GM12878 (cell line): Measurements from ENCODE around the gene EFNA4. TPM values are rescaled to one million over a fixed set of nuclear protein-coding genes. Genes with fewer than 3 reads are reported as not detected.
A peak's percentile ranks its signal among the peaks of the same experiment; 100 is the strongest.

Experiments used
- ATAC-seq: fragments of 200-7000 bp; cut with Tn5 transposase; 3 replicates; pipeline ENCODE4 v1.9.1; 2020; ENCODE audit warnings: mild to moderate bottlenecking, moderate library complexity
- BruUV-seq: library from RNA; stranded (reverse); fragments of 400-500 nt; replicated peaks from 2 replicates; lab custom pipeline; 2021; lab: Mats Ljungman, UMichigan
- CTCF ChIA-PET: fragments of 300-600 bp; sonication (Branson Sonifier 250); formaldehyde crosslinking; extraction: SDS; loops from one replicate; lab custom pipeline; 2021; ENCODE audit warnings: inconsistent platforms; lab: Yijun Ruan, JAX
- POLR2A ChIA-PET: fragments of 350-600 bp; formaldehyde crosslinking; extraction: SDS; loops from one replicate; lab custom pipeline; 2021; ENCODE audit warnings: inconsistent platforms; lab: Charles Lee
- RAD21 ChIA-PET: fragments of 300-600 bp; sonication (Branson Sonifier 250); formaldehyde crosslinking; loops from one replicate; lab custom pipeline; 2023; ENCODE audit warnings: antibody characterized with exemption; ENCODE audit not compliant: unreplicated experiment; lab: Charles Lee
- SMC1A ChIA-PET: fragments of 300-600 bp; sonication (Branson Sonifier 250); formaldehyde crosslinking; loops from one replicate; lab custom pipeline; 2023; ENCODE audit not compliant: unreplicated experiment, uncharacterized antibody; lab: Charles Lee
- DNase-seq: peaks from one replicate; pipeline ENCODE4 v3.0.0-alpha.2; 2011; ENCODE audit warnings: low read depth, low spot score
- FAIRE-seq: peaks from 3 replicates; lab custom pipeline; 2011; peaks lifted over from hg19 to GRCh38; lab: Jason Lieb, UNC
- H2AFZ ChIP-seq: 2 replicates; pipeline ENCODE4 v1.6.0; 2011; ENCODE audit warnings: low read depth, low read length, control low read depth; ENCODE audit not compliant: control insufficient read depth
- H3K27ac ChIP-seq: 2 replicates; pipeline ENCODE4 v1.5.1; 2011; ENCODE audit warnings: control low read depth; ENCODE audit not compliant: control insufficient read depth, insufficient read depth
- H3K27me3 ChIP-seq, 2 experiments: replicated peaks in 1 of 2; 2 replicates each; pipeline versions ENCODE4 v1.6.0 to v1.6.1; 2011; ENCODE audit warnings: low read length in 1 of 2; ENCODE audit not compliant: control insufficient read depth in 2 of 2, insufficient read depth in 2 of 2
- H3K36me3 ChIP-seq, 2 experiments: 2 replicates each; pipeline ENCODE4 v1.5.1; 2011; ENCODE audit warnings: low read length in 1 of 2; ENCODE audit not compliant: control insufficient read depth in 2 of 2, insufficient read depth in 2 of 2
- H3K4me1 ChIP-seq: 2 replicates; pipeline ENCODE4 v1.6.1; 2011; ENCODE audit warnings: mild to moderate bottlenecking, low read length, moderate library complexity, mixed read lengths; ENCODE audit not compliant: control insufficient read depth, insufficient read depth
- H3K4me2 ChIP-seq: 2 replicates; pipeline ENCODE4 v1.6.0; 2011; ENCODE audit warnings: control low read depth; ENCODE audit not compliant: control insufficient read depth, insufficient read depth
- H3K4me3 ChIP-seq: fragments of 200-600 bp; sonication (generic); 2 replicates; pipeline ENCODE4 v1.5.1; 2016
- H3K79me2 ChIP-seq: 2 replicates; pipeline ENCODE4 v1.6.0; 2011; ENCODE audit warnings: low read length; ENCODE audit not compliant: control insufficient read depth, insufficient read depth
- H3K9ac ChIP-seq: 2 replicates; pipeline ENCODE4 v1.8.0; 2011; ENCODE audit warnings: low read length, control low read depth, mixed read lengths; ENCODE audit not compliant: control insufficient read depth, insufficient read depth
- H3K9me3 ChIP-seq: replicated peaks from 3 replicates; pipeline ENCODE4 v1.5.1; 2011; ENCODE audit warnings: mild to moderate bottlenecking, low read length; ENCODE audit not compliant: control insufficient read depth, insufficient read depth
- H4K20me1 ChIP-seq: 2 replicates; pipeline ENCODE4 v1.6.0; 2011; ENCODE audit not compliant: control insufficient read depth, insufficient read depth
- BCL3 ChIP-seq: IDR thresholded peaks from 2 replicates; pipeline ENCODE4 v1.6.1; 2011; ENCODE audit warnings: borderline replicate concordance, low read depth, mild to moderate bottlenecking, moderate library complexity, low read length; ENCODE audit not compliant: insufficient read depth, poor library complexity, severe bottlenecking
- BHLHE40 ChIP-seq, 2 experiments: fragments of 450-650 bp in 1 of 2; IDR thresholded peaks; 2 replicates each; pipeline ENCODE4 v1.6.1; 2011 to 2017; ENCODE audit warnings: low read depth in 2 of 2, borderline replicate concordance in 1 of 2, improper control_type of control experiment in 1 of 2, low read length in 1 of 2, mild to moderate bottlenecking in 1 of 2
- CREM ChIP-seq: IDR thresholded peaks from 2 replicates; pipeline ENCODE4 v1.6.1; 2014; ENCODE audit warnings: antibody characterized with exemption, low read depth
- DPF2 ChIP-seq: fragments of 450-650 bp; IDR thresholded peaks from 2 replicates; pipeline ENCODE4 v1.6.1; 2017; ENCODE audit warnings: mild to moderate bottlenecking
- GATAD2B ChIP-seq: fragments of 450-650 bp; conservative IDR thresholded peaks from 2 replicates; pipeline ENCODE4 v1.6.1; 2017; ENCODE audit warnings: low read depth, mild to moderate bottlenecking, moderate library complexity
- IRF4 ChIP-seq: IDR thresholded peaks from 2 replicates; pipeline ENCODE4 v1.6.1; 2011; ENCODE audit warnings: low read depth, low read length
- JUNB ChIP-seq: IDR thresholded peaks from 2 replicates; pipeline ENCODE4 v1.6.1; 2016; ENCODE audit warnings: antibody characterized with exemption, mild to moderate bottlenecking
- MXI1 ChIP-seq: fragments of 150-350 bp; IDR thresholded peaks from 2 replicates; pipeline ENCODE4 v1.6.1; 2011; ENCODE audit warnings: low read depth, mild to moderate bottlenecking, inconsistent platforms, low read length, improper control_type of control experiment
- NBN ChIP-seq: fragments of 450-650 bp; IDR thresholded peaks from 2 replicates; pipeline ENCODE4 v1.6.1; 2016
- NFXL1 ChIP-seq: fragments of 450-650 bp; IDR thresholded peaks from 2 replicates; pipeline ENCODE4 v1.6.1; 2017; ENCODE audit warnings: antibody characterized with exemption, mild to moderate bottlenecking, borderline replicate concordance
- PAX5 ChIP-seq: IDR thresholded peaks from 2 replicates; pipeline ENCODE4 v1.6.1; 2011; ENCODE audit warnings: low read depth, low read length, borderline replicate concordance
- RUNX3 ChIP-seq: IDR thresholded peaks from 2 replicates; pipeline ENCODE4 v1.6.1; 2012; ENCODE audit warnings: low read length, inconsistent platforms
- SIX5 ChIP-seq: IDR thresholded peaks from 2 replicates; pipeline ENCODE4 v1.6.1; 2011; ENCODE audit warnings: mild to moderate bottlenecking, low read depth, low read length, moderate library complexity; ENCODE audit not compliant: severe bottlenecking
- SMC3 ChIP-seq: IDR thresholded peaks from 2 replicates; pipeline ENCODE4 v1.6.1; 2011; ENCODE audit warnings: low read length, improper control_type of control experiment, borderline replicate concordance
- ZNF592 ChIP-seq: fragments of 450-650 bp; IDR thresholded peaks from 2 replicates; pipeline ENCODE4 v1.6.1; 2017; ENCODE audit warnings: mild to moderate bottlenecking, moderate library complexity
- ZNF622 ChIP-seq: fragments of 450-650 bp; IDR thresholded peaks from 2 replicates; pipeline ENCODE4 v1.6.1; 2017; ENCODE audit warnings: mild to moderate bottlenecking, inconsistent platforms
- WGBS: methylation state at CpG from one replicate; pipeline ENCODE4 v1.1.6; 2016; ENCODE audit warnings: low lambda C conversion rate; ENCODE audit not compliant: insufficient replicate concordance, insufficient coverage; ENCODE audit errors: missing lambda C conversion rate; 5-methylcytosine and 5-hydroxymethylcytosine counted together
- in situ Hi-C: fragments of 300-500 bp; cut with MboI; formaldehyde crosslinking; loops from 9 replicates; pipeline ENCODE4 v1.14.3; 2018; ENCODE audit warnings: mixed read lengths
- intact Hi-C: fragments of 100-400 bp; cut with micrococcal nuclease; formaldehyde crosslinking; loops from one replicate; pipeline ENCODE4 v1.14.2; 2022; ENCODE audit not compliant: unreplicated experiment
- polyA plus RNA-seq, 11 experiments: library from polyadenylated mRNA; depleted of rRNA in 4 of 11; unstranded in 6 of 11; stranded (reverse) in 5 of 11; fragments of >200 nt; fragmentation: Nextera tagmentation in 4 of 11; fragmentation: Illumina TruSeq in 1 of 11; extraction: Ambion mirVana in 4 of 11; extraction: Trizol in 1 of 11; gene quantifications; 1 replicate in 1 of 11; 2 replicates in 10 of 11; pipeline versions ENCODE4 v1.2.1 to v1.2.3, GENCODE V29; 2011 to 2016; ENCODE audit warnings: inconsistent platforms in 2 of 11, missing spikeins in 2 of 11, low read depth in 1 of 11
- total RNA-seq, 4 experiments: library from RNA; depleted of rRNA in 3 of 4; stranded (reverse); fragments of >200 nt in 3 of 4; fragmentation: Illumina TruSeq in 1 of 4; extraction: Trizol in 1 of 4; gene quantifications; 2 replicates each; pipeline versions ENCODE4 v1.2.1 to v1.2.3, GENCODE V29; 2013 to 2021
- TF ChIP-seq, protein P1 (sequence below): IDR thresholded peaks from 2 replicates; pipeline ENCODE4 v1.6.1; 2012; ENCODE audit warnings: low read depth, low read length, improper control_type of control experiment

EFNA4 gene
- total and polyA plus RNA-seq, 10 of the 15 experiments (the other 5 are each of a cell fraction or from before 2014, with no cell fraction given) = 0.52 to 14.1 (median 4.8) TPM

GRCh38 chr1:155062702-155063411, 683 bp upstream of the EFNA4 start:
- H3K27me3 ChIP-seq = no peaks in the 10 kb centered on the region
- ATAC-seq = peak; percentile 65
- peak overlapping the region; percentile 96 for H3K4me2 ChIP-seq
- H3K9ac ChIP-seq = peak overlapping the region; percentile 14; the same call in 1 of the 2 replicates
- no peak for DNase-seq
- H3K27ac ChIP-seq = no peak overlapping the region
- ChIA-PET RAD21 (interaction anchor here (1.0 to 4.7 kb wide), 6 partner anchors 12 to 503 kb away, joined by 3 to 63 read pairs (median 4); partner anchors contain the start of gene EFNA3), SMC1A (interaction anchor here (1.4 kb wide), 2 partner anchors 18 to 22 kb away, joined by 4 to 8 read pairs; no protein-coding TSS in a partner anchor), CTCF (interaction anchor here (0.7 to 15.5 kb wide), 11 partner anchors 8 to 503 kb away, joined by 3 to 195 read pairs (median 3); partner anchors contain the start of genes EFNA3 and FLAD1), POLR2A (interaction anchor here (0.5 to 1.3 kb wide), 3 partner anchors 12 to 211 kb away, joined by 3 to 8 read pairs (median 7); no protein-coding TSS in a partner anchor)
- peak overlapping the region; percentile 80 for H2AFZ ChIP-seq
- no peaks in the 10 kb centered on the region for H4K20me1 ChIP-seq
- no peaks in the 10 kb centered on the region for H3K9me3 ChIP-seq
- in situ Hi-C loops = loop anchor here (5.0 kb wide), 1 partner anchor 501 kb away; no protein-coding TSS in a partner anchor
- H3K79me2 ChIP-seq = no peaks in the 10 kb centered on the region
- peak; percentile 87 for FAIRE-seq
- intact Hi-C loops = loop anchor here (1.0 to 5.0 kb wide), 4 partner anchors 21 to 396 kb away; partner anchors contain the start of genes CKS1B and SHC1
- no TSS peak for BruUV-seq
- peaks cover 16% of the 10 kb centered on the region for H3K4me1 ChIP-seq
- under 1% methylated on average over 31 of the region's 46 CpGs for WGBS
- H3K36me3 ChIP-seq = no peaks in the 10 kb centered on the region; a peak in 1 of 4 replicates
- H3K4me3 ChIP-seq = peak overlapping the region; percentile 95
- TF ChIP-seq BHLHE40 (IDR thresholded peaks at IDR 0.05; ENCODE audit: borderline replicate concordance in 1 of 2, low read depth in 2 of 2, low read length in 1 of 2) = peak in 1 of 2 experiments; percentile 38; a peak in 1 of 4 replicates
- no peak for TF ChIP-seq CREM
- TF ChIP-seq IRF4 = 0 out of 2 replicates have a peak, but pooled peaks have one; percentile 15
- TF ChIP-seq NFXL1 = no peak
- TF ChIP-seq DPF2 = 0 out of 2 replicates have a peak, but pooled peaks have one; percentile 18
- TF ChIP-seq SIX5 = no peak
- TF ChIP-seq GATAD2B = 0 out of 2 replicates have a peak, but pooled peaks have one; percentile 33
- 0 out of 2 replicates have a peak, but pooled peaks have one; percentile 10 for TF ChIP-seq PAX5
- TF ChIP-seq, protein P1, sequence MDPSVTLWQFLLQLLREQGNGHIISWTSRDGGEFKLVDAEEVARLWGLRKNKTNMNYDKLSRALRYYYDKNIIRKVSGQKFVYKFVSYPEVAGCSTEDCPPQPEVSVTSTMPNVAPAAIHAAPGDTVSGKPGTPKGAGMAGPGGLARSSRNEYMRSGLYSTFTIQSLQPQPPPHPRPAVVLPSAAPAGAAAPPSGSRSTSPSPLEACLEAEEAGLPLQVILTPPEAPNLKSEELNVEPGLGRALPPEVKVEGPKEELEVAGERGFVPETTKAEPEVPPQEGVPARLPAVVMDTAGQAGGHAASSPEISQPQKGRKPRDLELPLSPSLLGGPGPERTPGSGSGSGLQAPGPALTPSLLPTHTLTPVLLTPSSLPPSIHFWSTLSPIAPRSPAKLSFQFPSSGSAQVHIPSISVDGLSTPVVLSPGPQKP = no peak
- no peak for TF ChIP-seq BCL3
- peak; percentile 46; the same call in 1 of the 2 replicates for TF ChIP-seq NBN
- no peak for TF ChIP-seq ZNF592
- TF ChIP-seq JUNB = peak; percentile 27
- peak; percentile 76 for TF ChIP-seq RUNX3
- TF ChIP-seq ZNF622 = no peak
- peak; percentile 93 for TF ChIP-seq SMC3
- TF ChIP-seq MXI1 = no peak
